K562 (cell line): Measurements from ENCODE around the gene TMEM158. TPM values are rescaled to one million over a fixed set of nuclear protein-coding genes. Genes with fewer than 3 reads are reported as not detected.
A peak's percentile ranks its signal among the peaks of the same experiment; 100 is the strongest.

Experiments
- ARID3A ChIP-seq: IDR thresholded peaks from 2 replicates; pipeline ENCODE4 v1.6.1; 2012; ENCODE audit warnings: low read depth, low read length, improper control_type of control experiment, borderline replicate concordance
- CBFB ChIP-seq: sonication (generic); formaldehyde crosslinking; IDR thresholded peaks from 2 replicates; pipeline ENCODE4 v1.4.0; 2020; ENCODE audit warnings: mild to moderate bottlenecking, missing genetic modification reagents
- CCNT2 ChIP-seq: IDR thresholded peaks from 2 replicates; pipeline ENCODE4 v1.6.1; 2011; ENCODE audit warnings: borderline replicate concordance, low read depth, mild to moderate bottlenecking, moderate library complexity, mixed read lengths, low read length; ENCODE audit not compliant: insufficient read length; ENCODE audit errors: extremely low read depth
- DPF2 ChIP-seq: fragments of 450-650 bp; IDR thresholded peaks from 2 replicates; pipeline ENCODE4 v1.6.1; 2016
- ELF2 ChIP-seq: fragments of 250-450 bp; sonication (Bioruptor Pico); IDR thresholded peaks from 2 replicates; pipeline ENCODE4 v1.5.0; 2021; ENCODE audit warnings: mild to moderate bottlenecking
- ELK3 ChIP-seq: fragments of 450-650 bp; formaldehyde crosslinking; IDR thresholded peaks from 2 replicates; pipeline ENCODE4 v1.4.0; 2020; ENCODE audit warnings: mild to moderate bottlenecking
- FOS ChIP-seq: IDR thresholded peaks from 3 replicates; pipeline ENCODE4 v1.6.1; 2011; ENCODE audit not compliant: insufficient read length; ENCODE audit errors: extremely low read depth
- FOXK1 ChIP-seq: sonication (generic); formaldehyde crosslinking; IDR thresholded peaks from 2 replicates; pipeline ENCODE4 v1.8.0; 2022; ENCODE audit warnings: missing genetic modification reagents, mild to moderate bottlenecking, borderline replicate concordance
- ILK ChIP-seq: fragments of 450-650 bp; IDR thresholded peaks from 2 replicates; pipeline ENCODE4 v1.6.1; 2016; ENCODE audit warnings: missing genetic modification characterization, low read depth, mild to moderate bottlenecking, missing compliant biosample characterization, moderate library complexity, borderline replicate concordance
- IRF2 ChIP-seq: sonication (generic); formaldehyde crosslinking; IDR thresholded peaks from 2 replicates; pipeline ENCODE4 v1.8.1; 2022; ENCODE audit warnings: mild to moderate bottlenecking, missing genetic modification reagents
- PURB ChIP-seq: sonication (generic); formaldehyde crosslinking; IDR thresholded peaks from 2 replicates; pipeline ENCODE4 v1.9.0; 2021; ENCODE audit warnings: low read depth, mild to moderate bottlenecking, missing genetic modification reagents
- RCOR1 ChIP-seq, 2 experiments: IDR thresholded peaks; 2 replicates each; pipeline ENCODE4 v1.6.1; 2012; ENCODE audit warnings: low read depth in 2 of 2, low read length in 2 of 2, borderline replicate concordance in 1 of 2, improper control_type of control experiment in 1 of 2
- SAFB ChIP-seq: fragments of 200-400 bp; formaldehyde crosslinking; IDR thresholded peaks from 2 replicates; pipeline ENCODE4 v1.6.1; 2017; ENCODE audit warnings: low read depth, low read length, borderline replicate concordance
- ZFX ChIP-seq: sonication (generic); formaldehyde crosslinking; IDR thresholded peaks from 2 replicates; pipeline ENCODE4 v1.8.0; 2022; ENCODE audit warnings: mild to moderate bottlenecking, missing genetic modification reagents, moderate library complexity
- ZNF24 ChIP-seq: fragments of 450-650 bp; IDR thresholded peaks from 2 replicates; pipeline ENCODE4 v1.6.1; 2016
- ZNF318 ChIP-seq, 2 experiments: fragments of 450-650 bp; IDR thresholded peaks; 2 replicates each; pipeline ENCODE4 v1.6.1; 2016; ENCODE audit warnings: mild to moderate bottlenecking in 2 of 2, borderline replicate concordance in 1 of 2, low read depth in 1 of 2, moderate library complexity in 1 of 2
- ZNF668 ChIP-seq: fragments of 250-450 bp; sonication (Bioruptor Pico); IDR thresholded peaks from 2 replicates; pipeline ENCODE4 v1.8.0; 2022; ENCODE audit warnings: mild to moderate bottlenecking, inconsistent platforms
- ZNF699 ChIP-seq: fragments of 250-450 bp; sonication (Bioruptor Pico); IDR thresholded peaks from 2 replicates; pipeline ENCODE4 v1.8.0; 2021; ENCODE audit warnings: mild to moderate bottlenecking, moderate library complexity; ENCODE audit not compliant: insufficient replicate concordance
- ZNF707 ChIP-seq: fragments of 250-450 bp; sonication (Bioruptor Pico); conservative IDR thresholded peaks from 2 replicates; pipeline ENCODE4 v1.8.0; 2022; ENCODE audit warnings: inconsistent platforms, mild to moderate bottlenecking, moderate library complexity
- polyA plus RNA-seq, 8 experiments: library from polyadenylated mRNA; depleted of rRNA in 4 of 8; stranded (reverse) in 5 of 8; unstranded in 3 of 8; fragments of >200 nt; fragmentation: Nextera tagmentation in 2 of 8; fragmentation: Illumina TruSeq in 1 of 8; extraction: Ambion mirVana in 2 of 8; extraction: Trizol in 1 of 8; gene quantifications; 2 replicates each; pipeline versions ENCODE4 v1.2.1 to v1.2.3, GENCODE V29; 2011 to 2014; ENCODE audit warnings: inconsistent platforms in 1 of 8, missing spikeins in 1 of 8
- total RNA-seq, 7 experiments: library from RNA; depleted of rRNA in 6 of 7; stranded (reverse); fragments of >200 nt in 6 of 7; fragmentation: Illumina TruSeq in 2 of 7; extraction: Trizol in 2 of 7; gene quantifications; 2 replicates each; pipeline versions ENCODE4 v1.2.1 to v1.2.3, GENCODE V29; 2011 to 2021; ENCODE audit warnings: low replicate concordance in 1 of 7

TMEM158 gene
- total and polyA plus RNA-seq, 9 of the 15 experiments (the other 6 are each of a cell fraction or from before 2014, with no cell fraction given): 2.2 to 46.5 (median 8.4) TPM

- TF ChIP-seq ILK (no peak), IRF2 (CRISPR knock-in tag) (no peak), ZNF668 (CRISPR knock-in tag) (no peak), SAFB (no peak), RCOR1 (IDR thresholded peaks at IDR 0.05; ENCODE audit: borderline replicate concordance in 1 of 2, low read depth in 2 of 2, low read length in 2 of 2) (peak in 1 of 2 experiments; percentile 88; a peak in 2 of 4 replicates), ZNF318 (IDR thresholded peaks at IDR 0.05; ENCODE audit: borderline replicate concordance in 1 of 2, low read depth in 1 of 2) (peak in 1 of 2 experiments; percentile 55; a peak in 1 of 4 replicates), FOS (no peak), DPF2 (peak; percentile 94), CBFB (CRISPR knock-in tag) (no peak), ZFX (CRISPR knock-in tag) (no peak), ELF2 (CRISPR knock-in tag) (no peak), ZNF24 (no peak; the same call in 1 of the 2 replicates), ZNF707 (CRISPR knock-in tag) (no peak), PURB (CRISPR knock-in tag) (no peak), CCNT2 (no peak), ZNF699 (no peak), FOXK1 (no peak), ELK3 (CRISPR knock-in tag) (no peak), ARID3A (no peak)
Observed at GRCh38 chr3:45269952-45270351, 43.9 kb upstream of the TMEM158 start (continued).
